SJCRH30 (cell line): ENCODE results near the gene NQO2. TPM values are rescaled to one million over a fixed set of nuclear protein-coding genes. Genes with fewer than 3 reads are reported as not detected.
"Not testable (repeated sequence)": the region's sequence is repeated elsewhere in the genome, so short reads cannot be mapped to it uniquely, and the experiment has no call there.

Experiments
- DNase-seq, 2 experiments: peaks; one replicate each; pipeline ENCODE4 v3.0.0-alpha.2; 2015 to 2020
- H3K27ac ChIP-seq: fragments of 250-450 bp; sonication (Bioruptor Pico); 2 replicates; pipeline ENCODE4 v1.5.1; 2020; ENCODE audit warnings: mild to moderate bottlenecking, moderate library complexity
- H3K27me3 ChIP-seq: fragments of 250-450 bp; sonication (Bioruptor Pico); 2 replicates; pipeline ENCODE4 v1.5.1; 2020; ENCODE audit warnings: mild to moderate bottlenecking, moderate library complexity
- H3K36me3 ChIP-seq: fragments of 250-450 bp; sonication (Bioruptor Pico); 2 replicates; pipeline ENCODE4 v1.5.1; 2020; ENCODE audit warnings: mild to moderate bottlenecking, moderate library complexity
- H3K4me1 ChIP-seq: fragments of 250-450 bp; sonication (Bioruptor Pico); 2 replicates; pipeline ENCODE4 v1.5.1; 2020; ENCODE audit warnings: mild to moderate bottlenecking, moderate library complexity
- H3K4me3 ChIP-seq: fragments of 250-450 bp; sonication (Bioruptor Pico); 2 replicates; pipeline ENCODE4 v1.5.1; 2020; ENCODE audit warnings: mild to moderate bottlenecking, moderate library complexity
- H3K9me3 ChIP-seq: fragments of 250-450 bp; sonication (Bioruptor Pico); replicated peaks from 2 replicates; pipeline ENCODE4 v1.5.1; 2020; ENCODE audit warnings: mild to moderate bottlenecking, moderate library complexity
- total RNA-seq: library from RNA; depleted of rRNA; stranded (reverse); fragments of >200 nt; shearing (Covaris generic); gene quantifications from 2 replicates; pipeline ENCODE4 v1.2.3, GENCODE V29; 2014

The NQO2 gene
- total RNA-seq, 1 experiment from 2014 or later, result 15.4 TPM

- Histone ChIP-seq H3K27me3 (no peaks in the 10 kb centered on the region), H3K36me3 (no peaks in the 10 kb centered on the region), H3K4me1 (no peaks in the 10 kb centered on the region; the same call in 1 of the 2 replicates), H3K9me3 (no peaks in the 10 kb centered on the region), H3K27ac (peak overlapping the region; percentile 38; the same call in 1 of the 2 replicates), H3K4me3 (peak overlapping the region; percentile 49)
- DNase-seq, result peak in 1 of 2 experiments; percentile 15
Measured at GRCh38 chr6:3022765-3023662, 23.3 kb downstream of the NQO2 start.

GRCh38 chr6:3023663-3024483, 24.2 kb downstream of the NQO2 start:
- Histone ChIP-seq H3K27me3 (no peaks in the 10 kb centered on the region), H3K36me3 (no peaks in the 10 kb centered on the region), H3K4me1 (no peaks in the 10 kb centered on the region; the same call in 1 of the 2 replicates), H3K9me3 (no peaks in the 10 kb centered on the region), H3K4me3 (peak overlapping the region; percentile 49), H3K27ac (peak overlapping the region; percentile 38)
- DNase-seq, result peak; percentile 74 to 77

DNA sequence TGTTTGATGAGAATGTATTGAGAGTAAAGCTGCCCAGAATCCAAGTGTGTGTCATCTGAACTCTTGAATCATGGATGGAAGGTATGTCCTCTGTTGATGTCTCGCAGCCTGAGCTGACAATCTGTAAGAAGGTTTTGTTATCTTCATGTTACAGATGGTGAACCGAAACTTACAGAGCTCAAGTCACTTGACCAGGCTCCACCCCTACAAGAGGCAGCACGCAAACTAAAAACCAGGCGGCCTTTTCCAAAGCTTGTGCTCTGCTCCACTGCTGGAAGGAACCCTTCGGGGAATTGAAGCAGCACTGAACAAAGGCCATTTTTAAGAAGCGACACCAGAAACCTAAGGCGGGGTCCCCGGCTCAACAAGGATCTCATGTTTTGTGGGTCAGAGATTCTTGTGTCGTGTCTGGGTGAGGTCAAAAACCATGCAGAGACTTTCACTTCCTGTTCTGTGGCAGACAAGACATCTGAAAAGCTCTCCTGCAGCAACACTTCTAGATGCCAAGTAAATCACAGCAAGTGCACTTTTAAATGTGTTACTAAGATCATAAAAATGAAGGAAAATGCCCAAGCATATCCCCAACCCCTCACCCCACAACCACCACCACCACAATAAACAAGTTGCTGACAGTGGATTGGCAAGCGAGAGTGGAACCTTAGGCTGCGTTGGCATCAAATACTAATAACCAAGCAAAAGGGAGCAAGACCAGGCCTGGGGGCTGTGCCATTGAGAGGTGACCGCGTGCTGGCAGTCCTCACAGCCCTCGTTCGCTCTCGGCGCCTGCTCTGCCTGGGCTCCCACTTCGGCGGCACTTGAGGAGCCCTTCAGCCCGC, 27.3 kb downstream of the NQO2 start:
- no peaks in the 10 kb centered on the region for H3K36me3 ChIP-seq
- H3K4me3 ChIP-seq, result no peak overlapping the region
- no peaks in the 10 kb centered on the region for H3K9me3 ChIP-seq
- no peak overlapping the region for H3K27ac ChIP-seq
- no peaks in the 10 kb centered on the region; the same call in 1 of the 2 replicates for H3K4me1 ChIP-seq
- no peaks in the 10 kb centered on the region for H3K27me3 ChIP-seq
- no peak for DNase-seq

GRCh38 chr6:3028156-3028555, 28.5 kb downstream of the NQO2 start:
- not testable (repeated sequence) for H3K36me3 ChIP-seq, DNase-seq, H3K27ac ChIP-seq, H3K27me3 ChIP-seq, H3K4me1 ChIP-seq, H3K9me3 ChIP-seq, H3K4me3 ChIP-seq

DNA sequence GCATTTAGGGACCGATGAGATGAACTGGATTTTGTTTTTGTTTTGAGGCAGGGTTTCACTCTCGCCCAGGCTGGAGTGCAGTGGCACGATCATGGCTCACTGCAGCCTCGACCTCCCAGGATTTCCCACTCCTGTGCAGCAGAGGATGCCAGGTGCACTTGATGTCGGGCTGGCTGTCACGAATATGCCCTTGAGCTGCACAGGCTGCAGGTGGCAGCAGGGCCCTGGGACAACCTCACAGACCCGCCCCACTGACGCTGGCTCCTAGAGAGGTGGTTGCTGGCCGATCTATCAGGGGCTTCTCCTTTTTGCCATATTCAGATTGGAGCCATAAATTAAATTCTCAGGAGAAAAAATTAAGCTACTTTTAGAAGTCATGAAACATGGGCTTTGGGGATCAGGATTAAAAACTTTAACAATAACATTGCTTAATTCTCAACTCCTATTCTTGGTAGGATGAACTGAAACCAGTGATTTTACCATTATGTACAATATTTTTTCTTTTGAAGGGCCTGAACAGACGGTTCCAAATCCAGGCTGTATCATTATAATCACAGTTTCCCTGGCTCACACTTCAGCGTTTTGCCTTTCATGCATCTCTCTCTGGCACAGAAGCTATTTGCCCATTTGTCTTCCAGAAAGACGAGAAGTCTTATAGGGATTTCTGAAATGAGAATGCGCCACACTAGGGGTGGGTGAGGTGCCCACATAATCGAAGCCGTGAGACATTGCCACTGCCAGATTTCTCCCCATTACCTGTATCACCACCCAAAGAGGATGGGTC, 32.4 kb downstream of the NQO2 start:
- Histone ChIP-seq H3K4me3 (no peak overlapping the region), H3K27ac (no peak overlapping the region), H3K4me1 (no peaks in the 10 kb centered on the region), H3K36me3 (no peaks in the 10 kb centered on the region), H3K27me3 (no peaks in the 10 kb centered on the region), H3K9me3 (no peaks in the 10 kb centered on the region)
- no peak for DNase-seq

DNA sequence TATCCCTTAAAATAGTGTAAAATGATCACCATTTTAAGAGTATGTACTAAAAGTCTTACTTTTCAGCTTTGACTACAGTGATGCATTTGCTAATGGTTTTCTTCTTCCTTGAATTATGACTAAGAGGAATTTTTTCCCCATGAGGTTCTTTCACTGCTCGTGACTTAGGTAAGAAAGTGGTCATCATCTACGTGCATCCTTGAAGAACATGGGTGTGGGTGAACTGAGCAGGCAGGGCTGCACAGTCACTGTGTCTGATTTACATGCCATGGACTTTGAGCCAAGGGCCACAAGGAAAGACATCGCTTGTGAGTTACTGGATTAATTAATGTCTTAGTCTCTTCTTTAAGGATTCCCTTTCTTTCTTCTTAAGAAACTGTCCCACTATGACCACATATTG, 33.3 kb downstream of the NQO2 start:
- no peaks in the 10 kb centered on the region for H3K27me3 ChIP-seq
- no peaks in the 10 kb centered on the region for H3K9me3 ChIP-seq
- no peaks in the 10 kb centered on the region for H3K4me1 ChIP-seq
- no peak for DNase-seq
- H3K27ac ChIP-seq, result no peak overlapping the region
- H3K4me3 ChIP-seq, result no peak overlapping the region
- no peaks in the 10 kb centered on the region for H3K36me3 ChIP-seq

DNA sequence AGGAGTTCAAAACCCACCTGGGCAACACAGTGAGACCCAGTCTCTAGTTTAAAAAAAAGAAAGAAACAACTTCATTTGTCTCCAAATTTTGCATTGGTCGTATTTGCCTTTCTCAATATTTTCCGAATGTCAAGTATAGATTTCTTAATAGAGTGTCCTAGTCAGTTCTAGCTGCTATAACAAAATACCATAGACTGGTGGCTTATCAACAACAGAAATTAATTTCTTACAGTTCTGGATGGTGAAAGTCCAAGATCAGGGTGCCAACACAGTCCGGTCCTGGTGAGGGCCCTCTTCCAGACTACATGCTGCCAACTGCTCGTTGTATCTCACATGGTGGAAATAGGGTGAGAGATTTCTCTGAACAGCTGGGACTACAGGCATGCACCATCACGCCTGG, 34.0 kb downstream of the NQO2 start:
- H3K4me3 ChIP-seq, result no peak overlapping the region
- H3K9me3 ChIP-seq, result no peaks in the 10 kb centered on the region
- no peaks in the 10 kb centered on the region for H3K4me1 ChIP-seq
- DNase-seq, result no peak
- H3K27ac ChIP-seq, result no peak overlapping the region
- H3K36me3 ChIP-seq, result no peaks in the 10 kb centered on the region
- no peaks in the 10 kb centered on the region for H3K27me3 ChIP-seq

GRCh38 chr6:3035397-3035796, 35.7 kb downstream of the NQO2 start:
- no peaks in the 10 kb centered on the region for H3K36me3 ChIP-seq
- H3K27ac ChIP-seq, result no peak overlapping the region
- H3K4me3 ChIP-seq, result no peak overlapping the region
- H3K4me1 ChIP-seq, result peaks cover 2% of the 10 kb centered on the region; the same call in 1 of the 2 replicates
- no peaks in the 10 kb centered on the region for H3K9me3 ChIP-seq
- no peaks in the 10 kb centered on the region for H3K27me3 ChIP-seq
- no peak for DNase-seq

- Histone ChIP-seq H3K27me3 (no peaks in the 10 kb centered on the region), H3K4me1 (peaks cover 2% of the 10 kb centered on the region; the same call in 1 of the 2 replicates), H3K36me3 (no peaks in the 10 kb centered on the region), H3K9me3 (no peaks in the 10 kb centered on the region), H3K4me3 (no peak overlapping the region), H3K27ac (no peak overlapping the region)
- DNase-seq, result no peak
Measured at GRCh38 chr6:3036861-3037637, 37.4 kb downstream of the NQO2 start.

- no peak for DNase-seq
- no peaks in the 10 kb centered on the region for H3K9me3 ChIP-seq
- H3K4me3 ChIP-seq, result no peak overlapping the region
- no peaks in the 10 kb centered on the region for H3K27me3 ChIP-seq
- no peaks in the 10 kb centered on the region for H3K36me3 ChIP-seq
- H3K4me1 ChIP-seq, result peaks cover 2% of the 10 kb centered on the region; the same call in 1 of the 2 replicates
- H3K27ac ChIP-seq, result no peak overlapping the region
Measured at GRCh38 chr6:3037638-3038365, 38.1 kb downstream of the NQO2 start.

DNA sequence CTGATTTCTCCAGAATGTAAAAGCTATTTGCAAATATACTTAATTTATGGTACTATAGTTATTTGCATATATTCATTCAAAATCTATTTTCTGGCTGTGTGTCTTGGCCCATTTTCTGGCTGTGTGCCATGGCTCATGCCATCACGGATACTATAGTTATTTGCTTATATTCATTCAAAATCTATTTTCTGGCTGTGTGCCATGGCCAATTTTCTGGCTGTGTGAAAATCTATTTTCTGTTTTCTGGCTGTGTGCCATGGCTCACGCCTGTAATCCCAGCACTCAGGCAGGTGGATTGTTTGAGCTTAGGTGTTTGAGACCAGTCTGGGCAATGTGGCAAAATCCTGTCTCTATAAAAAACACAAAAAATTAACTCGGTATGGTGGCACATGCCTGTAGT, 39.7 kb downstream of the NQO2 start:
- no peak overlapping the region for H3K4me3 ChIP-seq
- H3K27ac ChIP-seq, result no peak overlapping the region
- peak; percentile 12 to 59 for DNase-seq
- no peaks in the 10 kb centered on the region for H3K36me3 ChIP-seq
- H3K27me3 ChIP-seq, result no peaks in the 10 kb centered on the region
- no peaks in the 10 kb centered on the region for H3K9me3 ChIP-seq
- peaks cover 2% of the 10 kb centered on the region; the same call in 1 of the 2 replicates for H3K4me1 ChIP-seq

DNA sequence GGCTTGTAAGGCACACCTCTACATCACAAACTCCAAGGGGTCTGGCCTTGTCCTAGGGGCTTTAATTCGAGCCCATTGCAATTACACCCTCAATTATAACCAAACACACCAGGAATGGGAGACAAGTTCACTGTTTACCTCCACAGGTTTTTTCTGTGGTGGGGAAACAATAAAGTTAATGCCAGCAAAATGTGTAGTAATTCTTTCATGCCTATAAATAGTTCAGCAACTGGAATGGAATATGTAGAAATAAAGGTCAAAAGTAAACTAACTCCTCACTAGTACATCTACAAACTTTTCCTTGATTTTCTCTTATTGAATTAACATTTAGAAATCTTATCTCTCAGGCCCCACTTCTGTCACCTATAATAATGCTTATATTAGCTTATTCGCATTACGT, 41.5 kb downstream of the NQO2 start:
- no peak overlapping the region for H3K27ac ChIP-seq
- DNase-seq, result no peak
- no peaks in the 10 kb centered on the region for H3K27me3 ChIP-seq
- no peaks in the 10 kb centered on the region for H3K9me3 ChIP-seq
- H3K4me1 ChIP-seq, result peaks cover 2% of the 10 kb centered on the region; the same call in 1 of the 2 replicates
- H3K36me3 ChIP-seq, result no peaks in the 10 kb centered on the region
- no peak overlapping the region for H3K4me3 ChIP-seq

DNA sequence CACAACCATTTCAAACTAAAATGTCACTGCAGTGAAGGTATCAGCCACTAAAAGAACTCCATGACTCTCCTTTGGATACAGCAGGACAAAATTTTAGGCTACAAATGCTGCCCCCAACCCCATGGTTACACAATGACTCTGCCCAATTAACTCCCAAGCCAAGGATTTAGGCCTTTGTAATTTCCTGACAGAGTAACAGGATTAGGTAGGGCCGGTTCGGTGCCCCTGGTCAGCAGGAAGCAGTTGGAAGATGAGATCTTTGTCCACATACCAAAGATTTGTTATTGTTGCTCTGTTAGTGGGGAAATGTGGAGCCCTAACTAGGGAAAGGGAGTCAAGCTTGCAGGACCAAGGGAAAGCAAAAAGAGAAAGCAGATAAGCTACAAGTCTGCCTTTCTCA, 41.9 kb downstream of the NQO2 start:
- peaks cover 2% of the 10 kb centered on the region; the same call in 1 of the 2 replicates for H3K4me1 ChIP-seq
- H3K4me3 ChIP-seq, result no peak overlapping the region
- no peaks in the 10 kb centered on the region for H3K36me3 ChIP-seq
- H3K9me3 ChIP-seq, result no peaks in the 10 kb centered on the region
- DNase-seq, result no peak
- H3K27me3 ChIP-seq, result no peaks in the 10 kb centered on the region
- no peak overlapping the region for H3K27ac ChIP-seq
